GM12873 (cell line): ENCODE results near the gene PCDHGA7.

ENCODE experiments used
- CTCF ChIP-seq: IDR thresholded peaks from 2 replicates; pipeline ENCODE4 v1.5.1; 2012; ENCODE audit warnings: low read depth, mild to moderate bottlenecking, moderate library complexity, low read length, control low read depth; ENCODE audit not compliant: insufficient read depth; ENCODE audit errors: missing control alignments

The PCDHGA7 gene

GRCh38 chr5:141388661-141389060, 6.1 kb downstream of the PCDHGA7 start:
- no peak for TF ChIP-seq CTCF

DNA sequence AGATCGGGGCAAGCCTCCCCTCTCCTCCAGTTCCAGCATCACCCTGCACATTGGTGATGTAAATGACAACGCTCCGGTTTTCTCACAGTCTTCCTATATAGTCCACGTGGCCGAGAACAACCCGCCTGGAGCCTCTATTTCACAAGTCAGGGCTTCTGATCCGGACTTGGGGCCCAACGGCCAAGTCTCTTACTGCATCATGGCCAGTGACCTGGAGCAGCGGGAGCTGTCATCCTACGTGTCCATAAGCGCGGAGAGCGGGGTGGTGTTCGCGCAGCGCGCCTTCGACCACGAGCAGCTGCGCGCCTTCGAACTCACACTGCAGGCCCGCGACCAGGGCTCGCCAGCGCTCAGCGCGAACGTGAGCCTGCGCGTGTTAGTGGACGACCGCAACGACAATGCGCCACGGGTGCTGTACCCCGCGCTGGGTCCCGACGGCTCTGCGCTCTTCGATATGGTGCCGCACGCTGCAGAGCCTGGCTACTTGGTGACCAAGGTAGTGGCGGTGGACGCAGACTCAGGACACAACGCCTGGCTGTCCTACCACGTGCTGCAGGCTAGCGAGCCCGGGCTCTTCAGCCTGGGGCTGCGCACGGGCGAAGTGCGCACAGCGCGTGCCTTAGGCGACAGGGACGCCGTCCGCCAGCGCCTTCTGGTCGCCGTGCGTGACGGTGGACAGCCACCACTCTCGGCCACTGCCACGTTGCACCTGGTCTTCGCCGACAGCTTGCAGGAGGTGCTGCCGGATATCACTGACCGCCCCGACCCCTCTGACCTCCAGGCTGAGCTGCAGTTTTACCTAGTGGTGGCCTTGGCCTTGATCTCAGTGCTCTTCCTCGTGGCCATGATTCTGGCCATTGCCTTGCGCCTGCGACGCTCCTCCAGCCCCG, 6.9 kb downstream of the PCDHGA7 start:
- no peak for TF ChIP-seq CTCF

DNA sequence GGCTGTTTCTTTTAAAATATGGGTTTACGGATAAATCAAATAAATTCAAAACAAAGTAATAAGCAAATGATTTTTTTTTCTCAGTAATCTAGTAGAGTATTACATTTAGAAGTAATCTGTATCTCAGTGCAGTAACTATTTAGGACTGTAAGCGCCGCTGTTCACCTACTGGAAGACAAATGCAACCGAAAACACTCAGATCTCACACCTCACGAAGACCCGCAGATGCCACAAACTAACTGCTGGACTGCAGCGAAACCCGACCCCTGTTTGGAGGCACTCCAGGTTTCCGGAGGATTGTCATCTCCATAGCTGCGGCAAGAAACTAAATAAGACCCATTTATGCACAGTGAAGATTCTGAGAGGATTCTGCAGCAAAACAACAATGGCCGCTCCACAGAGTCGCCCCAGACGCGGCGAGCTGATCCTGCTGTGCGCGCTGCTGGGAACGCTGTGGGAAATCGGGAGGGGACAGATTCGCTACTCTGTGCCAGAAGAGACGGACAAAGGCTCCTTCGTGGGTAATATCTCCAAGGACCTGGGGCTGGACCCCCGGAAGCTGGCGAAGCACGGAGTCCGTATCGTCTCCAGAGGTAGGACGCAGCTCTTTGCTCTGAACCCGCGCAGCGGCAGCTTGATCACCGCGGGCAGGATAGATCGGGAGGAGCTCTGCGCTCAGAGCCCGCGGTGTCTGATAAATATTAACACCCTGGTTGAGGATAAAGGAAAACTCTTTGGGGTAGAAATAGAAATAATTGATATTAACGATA, 10.1 kb downstream of the PCDHGA7 start, which contains the start of gene PCDHGA8:
PCDHGA8 (plus strand) TSS at position 205 of the 770 bp plus-strand sequence; CDS start at position 386, 181 bp downstream.
- TF ChIP-seq CTCF, result peak; percentile 27

- TF ChIP-seq CTCF, result no peak
Measured at GRCh38 chr5:141393267-141393666, 10.7 kb downstream of the PCDHGA7 start.

DNA sequence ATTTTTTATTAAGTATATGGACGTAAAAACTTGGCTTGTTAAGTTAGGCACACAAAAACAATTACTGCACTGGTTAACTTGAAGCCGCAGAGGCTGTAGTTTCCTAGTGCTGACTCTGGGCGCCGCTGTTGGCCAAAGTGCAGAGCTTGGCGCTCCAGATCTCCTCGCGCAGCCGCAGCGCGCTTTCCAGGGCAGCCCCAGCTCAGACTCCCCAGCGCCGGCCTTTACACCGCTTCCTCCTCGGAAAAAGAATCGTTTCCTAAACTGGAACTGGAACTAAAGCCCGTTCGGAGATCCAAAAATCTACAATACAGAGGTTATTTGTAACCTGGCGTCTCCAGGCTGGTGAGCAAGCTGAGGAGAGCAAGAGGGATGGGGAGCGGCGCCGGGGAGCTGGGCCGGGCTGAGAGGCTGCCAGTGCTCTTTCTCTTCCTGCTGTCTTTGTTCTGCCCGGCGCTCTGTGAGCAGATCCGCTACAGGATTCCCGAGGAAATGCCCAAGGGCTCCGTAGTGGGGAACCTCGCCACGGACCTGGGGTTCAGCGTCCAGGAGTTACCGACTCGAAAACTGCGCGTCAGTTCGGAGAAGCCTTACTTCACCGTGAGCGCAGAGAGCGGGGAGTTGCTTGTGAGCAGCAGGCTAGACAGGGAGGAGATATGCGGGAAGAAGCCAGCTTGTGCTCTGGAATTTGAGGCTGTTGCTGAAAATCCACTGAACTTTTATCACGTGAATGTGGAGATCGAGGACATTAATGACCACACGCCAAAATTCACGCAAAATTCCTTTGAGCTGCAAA, 15.4 kb downstream of the PCDHGA7 start, which contains the start of gene PCDHGB5:
PCDHGB5 (plus strand) TSS at position 192 of the 796 bp plus-strand sequence; CDS start at position 373, 181 bp downstream.
- peak; percentile 55 for TF ChIP-seq CTCF

DNA sequence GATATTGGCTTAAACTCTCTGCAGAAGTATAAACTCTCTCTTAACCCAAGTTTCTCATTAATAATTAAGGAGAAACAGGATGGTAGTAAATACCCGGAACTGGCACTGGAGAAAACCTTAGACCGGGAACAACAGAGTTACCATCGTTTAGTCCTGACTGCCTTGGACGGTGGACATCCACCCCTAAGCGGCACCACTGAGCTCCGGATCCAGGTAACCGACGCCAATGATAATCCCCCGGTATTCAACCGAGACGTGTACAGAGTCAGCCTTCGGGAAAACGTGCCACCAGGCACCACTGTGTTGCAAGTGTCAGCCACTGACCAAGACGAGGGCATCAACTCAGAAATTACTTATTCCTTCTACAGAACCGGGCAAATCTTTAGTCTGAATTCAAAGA, 16.1 kb downstream of the PCDHGA7 start:
- no peak for TF ChIP-seq CTCF
